Prostate gland (tissue), 2 donors: ENCODE results near the gene STAT4.

Source experiments
- POLR2A ChIP-seq: fragments of 450-650 bp; IDR thresholded peaks from one replicate; pipeline ENCODE4 v1.6.1; 2016; ENCODE audit warnings: antibody characterized with exemption, mild to moderate bottlenecking
- TF ChIP-seq, protein P1 (sequence below), 4 experiments: fragments of 200-600 bp in 2 of 4; fragments of 450-650 bp in 2 of 4; sonication (generic) in 2 of 4; IDR thresholded peaks; 1 replicate in 3 of 4; 2 replicates in 1 of 4; pipeline ENCODE4 v1.5.1; 2016 to 2019; ENCODE audit warnings: antibody characterized with exemption in 4 of 4, mild to moderate bottlenecking in 2 of 4, moderate library complexity in 2 of 4

DNA sequence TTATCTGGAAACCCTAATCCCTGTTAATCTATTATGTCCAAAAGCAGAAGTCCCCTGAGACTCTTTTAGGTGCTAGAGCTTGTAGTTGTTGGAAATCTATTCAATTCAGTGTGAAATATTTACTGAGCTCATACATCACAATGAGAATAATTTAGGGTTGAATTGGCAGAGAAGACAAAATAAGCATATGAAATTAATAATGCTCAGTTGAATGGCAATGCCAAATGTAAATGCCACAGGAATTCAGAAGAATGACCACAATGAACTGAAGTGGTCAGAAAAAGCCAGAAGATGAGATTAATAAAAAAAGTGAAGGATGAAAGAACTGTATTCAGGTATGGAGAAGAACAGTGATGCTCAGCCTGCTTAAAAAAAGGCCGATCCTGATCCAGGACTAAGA is 8.0 kb upstream of the STAT4 start:
- TF ChIP-seq, protein P1, sequence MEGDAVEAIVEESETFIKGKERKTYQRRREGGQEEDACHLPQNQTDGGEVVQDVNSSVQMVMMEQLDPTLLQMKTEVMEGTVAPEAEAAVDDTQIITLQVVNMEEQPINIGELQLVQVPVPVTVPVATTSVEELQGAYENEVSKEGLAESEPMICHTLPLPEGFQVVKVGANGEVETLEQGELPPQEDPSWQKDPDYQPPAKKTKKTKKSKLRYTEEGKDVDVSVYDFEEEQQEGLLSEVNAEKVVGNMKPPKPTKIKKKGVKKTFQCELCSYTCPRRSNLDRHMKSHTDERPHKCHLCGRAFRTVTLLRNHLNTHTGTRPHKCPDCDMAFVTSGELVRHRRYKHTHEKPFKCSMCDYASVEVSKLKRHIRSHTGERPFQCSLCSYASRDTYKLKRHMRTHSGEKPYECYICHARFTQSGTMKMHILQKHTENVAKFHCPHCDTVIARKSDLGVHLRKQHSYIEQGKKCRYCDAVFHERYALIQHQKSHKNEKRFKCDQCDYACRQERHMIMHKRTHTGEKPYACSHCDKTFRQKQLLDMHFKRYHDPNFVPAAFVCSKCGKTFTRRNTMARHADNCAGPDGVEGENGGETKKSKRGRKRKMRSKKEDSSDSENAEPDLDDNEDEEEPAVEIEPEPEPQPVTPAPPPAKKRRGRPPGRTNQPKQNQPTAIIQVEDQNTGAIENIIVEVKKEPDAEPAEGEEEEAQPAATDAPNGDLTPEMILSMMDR (IDR thresholded peaks at IDR 0.05): no peak
- no peak for TF ChIP-seq POLR2A
